K562 (cell line): ENCODE results near the gene TMEM132C. TPM values are rescaled to one million over a fixed set of nuclear protein-coding genes. Genes with fewer than 3 reads are reported as not detected.

Experiments
- ATAC-seq: fragments of 200-7000 bp; cut with Tn5 transposase; 3 replicates; pipeline ENCODE4 v1.9.1; 2020; ENCODE audit warnings: moderate library complexity
- BruUV-seq: library from RNA; stranded (reverse); fragments of 400-500 nt; replicated peaks from 2 replicates; lab custom pipeline; 2021; lab: Mats Ljungman, UMichigan
- CTCF ChIA-PET: fragments of 300-600 bp; formaldehyde crosslinking; extraction: SDS; loops from one replicate; lab custom pipeline; 2021; ENCODE audit warnings: low intra/inter-chr PET ratio; lab: Yijun Ruan, JAX
- POLR2A ChIA-PET: fragments of 300-600, 350-650 bp; sonication (Branson Sonifier 250); formaldehyde crosslinking; extraction: SDS; loops from one replicate; lab custom pipeline; 2021; ENCODE audit warnings: antibody characterized with exemption, inconsistent platforms; lab: Yijun Ruan, JAX
- DNase-seq, 4 experiments: peaks; one replicate each; pipeline versions ENCODE4 v3.0.0 to v3.0.0-alpha.2; 2011 to 2018; ENCODE audit warnings: low spot score in 3 of 4, mixed read lengths in 3 of 4; ENCODE audit errors: extremely low read depth in 1 of 4
- FAIRE-seq: peaks from 2 replicates; lab custom pipeline; 2011; peaks lifted over from hg19 to GRCh38; lab: Jason Lieb, UNC
- H2AFZ ChIP-seq: 2 replicates; pipeline ENCODE4 v1.6.0; 2011; ENCODE audit warnings: low read depth, low read length, control low read depth, inconsistent platforms
- H3K27ac ChIP-seq: fragments of 200-600 bp; 3 replicates; pipeline ENCODE4 v1.8.0; 2011; ENCODE audit warnings: low read depth, mild to moderate bottlenecking, control low read depth, inconsistent platforms, low read length, moderate library complexity, mixed read lengths; ENCODE audit errors: extremely low read depth
- H3K27me3 ChIP-seq, 2 experiments: fragments of 300-600 bp in 1 of 2; 2 replicates in 1 of 2; 3 replicates in 1 of 2; pipeline versions ENCODE4 v1.6.0 to v1.8.0; 2011; ENCODE audit warnings: inconsistent platforms in 2 of 2, low read length in 2 of 2, mild to moderate bottlenecking in 1 of 2, mixed read lengths in 1 of 2, moderate library complexity in 1 of 2; ENCODE audit not compliant: control insufficient read depth in 2 of 2, insufficient read depth in 2 of 2
- H3K36me3 ChIP-seq: fragments of 300-600 bp; 3 replicates; pipeline ENCODE4 v1.8.0; 2011; ENCODE audit warnings: mild to moderate bottlenecking, low read length, inconsistent platforms; ENCODE audit not compliant: control insufficient read depth, insufficient read depth
- H3K4me1 ChIP-seq, 2 experiments: fragments of 200-600 bp in 1 of 2; replicated peaks in 1 of 2; 2 replicates in 1 of 2; 3 replicates in 1 of 2; pipeline versions ENCODE4 v1.5.1 to v1.8.0; 2011; ENCODE audit warnings: inconsistent platforms in 2 of 2, low read length in 2 of 2, mild to moderate bottlenecking in 1 of 2, mixed read lengths in 1 of 2, moderate library complexity in 1 of 2; ENCODE audit not compliant: control insufficient read depth in 2 of 2, insufficient read depth in 2 of 2
- H3K4me2 ChIP-seq: 2 replicates; pipeline ENCODE4 v1.6.1; 2011; ENCODE audit warnings: low read length, control low read depth, inconsistent platforms, mixed read lengths; ENCODE audit not compliant: insufficient read depth
- H3K4me3 ChIP-seq: fragments of 200-600 bp; sonication (generic), shearing (Covaris generic); 2 replicates; pipeline ENCODE4 v1.5.1; 2016; ENCODE audit warnings: control low read depth, inconsistent platforms
- H3K79me2 ChIP-seq: fragments of 200-600 bp; 3 replicates; pipeline ENCODE4 v1.8.0; 2011; ENCODE audit warnings: low read length, inconsistent platforms; ENCODE audit not compliant: control insufficient read depth, insufficient read depth
- H3K9ac ChIP-seq, 2 experiments: 2 replicates each; pipeline versions ENCODE4 v1.6.0 to v1.6.1; 2011; ENCODE audit warnings: low read depth in 2 of 2, low read length in 2 of 2, control low read depth in 1 of 2, inconsistent platforms in 1 of 2, mild to moderate bottlenecking in 1 of 2, mixed read lengths in 1 of 2; ENCODE audit not compliant: insufficient read depth in 1 of 2
- H3K9me1 ChIP-seq: one replicate; pipeline ENCODE4 v1.6.0; 2011; ENCODE audit warnings: inconsistent platforms, mild to moderate bottlenecking, low read length, moderate library complexity; ENCODE audit not compliant: control insufficient read depth, insufficient read depth
- H3K9me3 ChIP-seq: replicated peaks from 2 replicates; pipeline ENCODE4 v1.5.1; 2011; ENCODE audit warnings: low read depth, low read length, inconsistent platforms; ENCODE audit not compliant: control insufficient read depth, insufficient read depth
- H4K20me1 ChIP-seq: replicated peaks from 2 replicates; pipeline ENCODE4 v1.6.1; 2011; ENCODE audit warnings: low read length, inconsistent platforms, mixed read lengths; ENCODE audit not compliant: control insufficient read depth, insufficient read depth
- CC2D1A ChIP-seq: fragments of 450-650 bp; IDR thresholded peaks from 2 replicates; pipeline ENCODE4 v1.6.1; 2017; ENCODE audit warnings: mild to moderate bottlenecking
- GABPB1 ChIP-seq: sonication (generic); formaldehyde crosslinking; IDR thresholded peaks from 2 replicates; pipeline ENCODE4 v1.8.0; 2022; ENCODE audit warnings: mild to moderate bottlenecking, missing genetic modification reagents
- IRF9 ChIP-seq: fragments of 450-650 bp; IDR thresholded peaks from 2 replicates; pipeline ENCODE4 v1.6.1; 2016; ENCODE audit warnings: missing biosample characterization, missing genetic modification characterization
- NONO ChIP-seq, 2 experiments: fragments of 200-400 bp in 1 of 2; fragments of 450-650 bp in 1 of 2; formaldehyde crosslinking in 1 of 2; IDR thresholded peaks; 2 replicates each; pipeline ENCODE4 v1.6.1; 2017; ENCODE audit warnings: low read depth in 2 of 2, mild to moderate bottlenecking in 2 of 2, moderate library complexity in 2 of 2, low read length in 1 of 2
- TCF7L2 ChIP-seq: fragments of 150-350 bp; IDR thresholded peaks from 2 replicates; pipeline ENCODE4 v1.6.1; 2016; ENCODE audit warnings: low read depth, mild to moderate bottlenecking, low read length, moderate library complexity
- VEZF1 ChIP-seq: fragments of 200-800 bp; sonication (Bioruptor generic); IDR thresholded peaks from 2 replicates; pipeline ENCODE4 v1.6.1; 2017; ENCODE audit warnings: missing genetic modification characterization, missing compliant biosample characterization
- ZBTB12 ChIP-seq: fragments of 250-450 bp; sonication (Bioruptor Pico); IDR thresholded peaks from 2 replicates; pipeline ENCODE4 v1.4.0; 2020
- ZNF561 ChIP-seq: fragments of 450-650 bp; formaldehyde crosslinking; conservative IDR thresholded peaks from 2 replicates; pipeline ENCODE4 v1.4.0; 2020; ENCODE audit warnings: mild to moderate bottlenecking, moderate library complexity
- WGBS: fragments of 100-300 bp; shearing (Covaris generic); methylation state at CpG from one replicate; pipeline ENCODE4 v1.1.6; 2016; ENCODE audit warnings: low coverage, mixed read lengths; ENCODE audit not compliant: insufficient coverage; ENCODE audit errors: missing lambda C conversion rate; 5-methylcytosine and 5-hydroxymethylcytosine counted together
- in situ Hi-C: fragments of 300-500 bp; cut with MboI; formaldehyde crosslinking; loops from 4 replicates; pipeline ENCODE4 v1.15.0; 2018; ENCODE audit warnings: inconsistent platforms, mixed read lengths
- intact Hi-C: fragments of 100-400 bp; cut with micrococcal nuclease; formaldehyde crosslinking; loops from 2 replicates; pipeline ENCODE4 v1.14.2; 2022
- polyA plus RNA-seq, 8 experiments: library from polyadenylated mRNA; depleted of rRNA in 4 of 8; stranded (reverse) in 5 of 8; unstranded in 3 of 8; fragments of >200 nt; fragmentation: Nextera tagmentation in 2 of 8; fragmentation: Illumina TruSeq in 1 of 8; extraction: Ambion mirVana in 2 of 8; extraction: Trizol in 1 of 8; gene quantifications; 2 replicates each; pipeline versions ENCODE4 v1.2.1 to v1.2.3, GENCODE V29; 2011 to 2014; ENCODE audit warnings: inconsistent platforms in 1 of 8, missing spikeins in 1 of 8
- total RNA-seq, 7 experiments: library from RNA; depleted of rRNA in 6 of 7; stranded (reverse); fragments of >200 nt in 6 of 7; fragmentation: Illumina TruSeq in 2 of 7; extraction: Trizol in 2 of 7; gene quantifications; 2 replicates each; pipeline versions ENCODE4 v1.2.1 to v1.2.3, GENCODE V29; 2011 to 2021; ENCODE audit warnings: low replicate concordance in 1 of 7
- TF ChIP-seq, protein P1 (sequence below), 2 experiments: fragments of 450-650 bp in 1 of 2; sonication (generic) in 1 of 2; formaldehyde crosslinking; conservative IDR thresholded peaks; 2 replicates each; pipeline versions ENCODE4 v1.4.0 to v1.8.1; 2020 to 2022; ENCODE audit warnings: mild to moderate bottlenecking in 1 of 2, missing genetic modification reagents in 1 of 2
- TF ChIP-seq, protein P2 (sequence below): fragments of 250-450 bp; sonication (Bioruptor Pico); IDR thresholded peaks from 2 replicates; pipeline ENCODE4 v1.9.0; 2021; ENCODE audit warnings: mild to moderate bottlenecking

TMEM132C gene
- total and polyA plus RNA-seq, 9 of the 15 experiments (the other 6 are each of a cell fraction or from before 2014, with no cell fraction given) = not detected

GRCh38 chr12:128336204-128337070 is 69.5 kb downstream of the TMEM132C start:
- H2AFZ ChIP-seq = no peak overlapping the region
- FAIRE-seq (no peak), DNase-seq (no peak), ATAC-seq (no peak)
- POLR2A ChIA-PET = interaction anchor here (0.5 kb wide), 1 partner anchor 11 kb away, joined by 3 read pairs; no protein-coding TSS in a partner anchor
- no peaks in the 10 kb centered on the region for H3K4me1 ChIP-seq
- CTCF ChIA-PET = no interaction called here
- intact Hi-C loops = no loop called here
- BruUV-seq = no TSS peak
- H3K9me3 ChIP-seq = no peaks in the 10 kb centered on the region
- H3K4me3 ChIP-seq = no peak overlapping the region
- H3K27me3 ChIP-seq = no peaks in the 10 kb centered on the region
- no peaks in the 10 kb centered on the region for H4K20me1 ChIP-seq
- TF ChIP-seq ZBTB12 (CRISPR knock-in tag) = no peak
- TF ChIP-seq GABPB1 = no peak
- no peak overlapping the region for H3K9ac ChIP-seq
- no peak overlapping the region for H3K27ac ChIP-seq
- H3K4me2 ChIP-seq = no peak overlapping the region
- H3K36me3 ChIP-seq = no peaks in the 10 kb centered on the region
- H3K79me2 ChIP-seq = no peaks in the 10 kb centered on the region
- in situ Hi-C loops = no loop called here
- no peaks in the 10 kb centered on the region for H3K9me1 ChIP-seq
- 2% methylated on average over 3 of the region's 3 CpGs for WGBS

DNA sequence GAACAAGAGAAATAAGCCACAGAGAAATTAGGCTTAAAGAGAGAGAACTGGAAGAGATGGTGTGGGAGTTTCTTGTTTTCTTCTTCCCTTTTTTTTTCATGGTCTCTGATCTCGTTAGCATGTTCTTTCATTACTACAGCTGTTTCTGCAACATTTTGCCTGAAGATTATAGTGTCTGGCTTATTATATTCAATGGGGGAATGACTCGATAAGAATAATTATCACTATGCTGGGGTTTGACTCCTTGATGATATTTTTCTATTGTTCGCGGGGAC is 70.0 kb downstream of the TMEM132C start:
- Histone ChIP-seq H3K79me2 (no peaks in the 10 kb centered on the region), H3K27me3 (no peaks in the 10 kb centered on the region), H3K27ac (no peak overlapping the region), H3K9me1 (no peaks in the 10 kb centered on the region), H2AFZ (no peak overlapping the region), H3K36me3 (no peaks in the 10 kb centered on the region), H3K9ac (no peak overlapping the region), H3K4me3 (no peak overlapping the region), H3K4me1 (no peaks in the 10 kb centered on the region), H3K4me2 (no peak overlapping the region), H3K9me3 (no peaks in the 10 kb centered on the region), H4K20me1 (no peaks in the 10 kb centered on the region)
- in situ Hi-C loops = no loop called here
- POLR2A ChIA-PET = interaction anchor here (0.5 kb wide), 1 partner anchor 11 kb away, joined by 3 read pairs; no protein-coding TSS in a partner anchor
- CTCF ChIA-PET = no interaction called here
- ATAC-seq (no peak), FAIRE-seq (no peak), DNase-seq (no peak)
- no TSS peak for BruUV-seq
- intact Hi-C loops = no loop called here
- WGBS = 0% methylated on average over 4 of the region's 4 CpGs
- TF ChIP-seq VEZF1 = no peak
- TF ChIP-seq CC2D1A = no peak
- no peak for TF ChIP-seq IRF9 (tag)
- no peak for TF ChIP-seq ZNF561 (CRISPR knock-in tag)
- TF ChIP-seq, protein P1, sequence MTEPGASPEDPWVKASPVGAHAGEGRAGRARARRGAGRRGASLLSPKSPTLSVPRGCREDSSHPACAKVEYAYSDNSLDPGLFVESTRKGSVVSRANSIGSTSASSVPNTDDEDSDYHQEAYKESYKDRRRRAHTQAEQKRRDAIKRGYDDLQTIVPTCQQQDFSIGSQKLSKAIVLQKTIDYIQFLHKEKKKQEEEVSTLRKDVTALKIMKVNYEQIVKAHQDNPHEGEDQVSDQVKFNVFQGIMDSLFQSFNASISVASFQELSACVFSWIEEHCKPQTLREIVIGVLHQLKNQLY (CRISPR knock-in tag; conservative IDR thresholded peaks at IDR 0.05) = no peak
- no peak for TF ChIP-seq NONO (IDR thresholded peaks at IDR 0.05; ENCODE audit: low read depth in 2 of 2, low read length in 1 of 2)
- TF ChIP-seq TCF7L2 = no peak
- TF ChIP-seq, protein P2, sequence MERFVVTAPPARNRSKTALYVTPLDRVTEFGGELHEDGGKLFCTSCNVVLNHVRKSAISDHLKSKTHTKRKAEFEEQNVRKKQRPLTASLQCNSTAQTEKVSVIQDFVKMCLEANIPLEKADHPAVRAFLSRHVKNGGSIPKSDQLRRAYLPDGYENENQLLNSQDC = no peak
